ENCODE measurements around the gene RECQL5. TPM values are rescaled to one million over a fixed set of nuclear protein-coding genes. Genes with fewer than 3 reads are reported as not detected.

RECQL5 gene
- total RNA-seq, 6 experiments from 2014 or later: 18.7 to 22.6 (median 21.2) TPM

GRCh38 chr17:75692976-75693375, 26.0 kb upstream of the RECQL5 start:
- Mint-ChIP-seq H3K27me3 (ENCODE audit: insufficient read depth) (no peaks in the 10 kb centered on the region; the same call in 1 of the 2 replicates), H3K4me3 (peak overlapping the region; percentile 84), H3K27ac (peak overlapping the region; percentile 98), H3K36me3 (ENCODE audit: low read depth) (peaks cover 56% of the 10 kb centered on the region), H3K4me1 (ENCODE audit: low read depth) (peaks cover 91% of the 10 kb centered on the region), H3K9me3 (peaks cover 3% of the 10 kb centered on the region; the same call in 1 of the 2 replicates)
- no peak for TF ChIP-seq CTCF (IDR thresholded peaks at IDR 0.05)
- no peak for DNase-seq

GRCh38 chr17:75691801-75692626, 25.1 kb upstream of the RECQL5 start:
- H3K9me3 Mint-ChIP-seq: peaks cover 3% of the 10 kb centered on the region; the same call in 1 of the 2 replicates
- no peak for DNase-seq
- H3K4me1 Mint-ChIP-seq (ENCODE audit: low read depth): peaks cover 90% of the 10 kb centered on the region
- H3K36me3 Mint-ChIP-seq (ENCODE audit: low read depth): peaks cover 53% of the 10 kb centered on the region
- H3K27me3 Mint-ChIP-seq (ENCODE audit: insufficient read depth): no peaks in the 10 kb centered on the region; the same call in 1 of the 2 replicates
- H3K27ac Mint-ChIP-seq: peak overlapping the region; percentile 98
- no peak for TF ChIP-seq CTCF (IDR thresholded peaks at IDR 0.05)
- H3K4me3 Mint-ChIP-seq: peak overlapping the region; percentile 84

- no peak for TF ChIP-seq CTCF (IDR thresholded peaks at IDR 0.05)
- peak; percentile 50 for DNase-seq
- Mint-ChIP-seq H3K27ac (peak overlapping the region; percentile 98), H3K4me3 (peak overlapping the region; percentile 20), H3K9me3 (peaks cover 3% of the 10 kb centered on the region; the same call in 1 of the 2 replicates), H3K27me3 (ENCODE audit: insufficient read depth) (no peaks in the 10 kb centered on the region; the same call in 1 of the 2 replicates), H3K36me3 (ENCODE audit: low read depth) (peaks cover 53% of the 10 kb centered on the region), H3K4me1 (ENCODE audit: low read depth) (peaks cover 96% of the 10 kb centered on the region)
These were observed 24.4 kb upstream of the RECQL5 start for GRCh38 chr17:75691371-75691791.

GRCh38 chr17:75689441-75689873, 22.5 kb upstream of the RECQL5 start:
- H3K27ac Mint-ChIP-seq: peak overlapping the region; percentile 63
- TF ChIP-seq CTCF (IDR thresholded peaks at IDR 0.05): no peak
- H3K9me3 Mint-ChIP-seq: no peaks in the 10 kb centered on the region
- peak overlapping the region; percentile 31; the same call in 1 of the 2 replicates for H3K4me3 Mint-ChIP-seq
- peaks cover 58% of the 10 kb centered on the region for H3K36me3 Mint-ChIP-seq (ENCODE audit: low read depth)
- peaks cover 98% of the 10 kb centered on the region for H3K4me1 Mint-ChIP-seq (ENCODE audit: low read depth)
- peaks cover 5% of the 10 kb centered on the region for H3K27me3 Mint-ChIP-seq (ENCODE audit: insufficient read depth)
- DNase-seq: peak; percentile 63

- peaks cover 5% of the 10 kb centered on the region for H3K27me3 Mint-ChIP-seq (ENCODE audit: insufficient read depth)
- H3K36me3 Mint-ChIP-seq (ENCODE audit: low read depth): peaks cover 56% of the 10 kb centered on the region
- H3K9me3 Mint-ChIP-seq: no peaks in the 10 kb centered on the region
- TF ChIP-seq CTCF (IDR thresholded peaks at IDR 0.05): no peak
- DNase-seq: no peak
- no peak overlapping the region for H3K4me3 Mint-ChIP-seq
- peaks cover 98% of the 10 kb centered on the region for H3K4me1 Mint-ChIP-seq (ENCODE audit: low read depth)
- H3K27ac Mint-ChIP-seq: peak overlapping the region; percentile 63
These were observed 21.4 kb upstream of the RECQL5 start for GRCh38 chr17:75688209-75688825.

Data from HFFc6 (cell line).